Loucy (cell line): ENCODE measurements around the gene MED8.

Experiments
- EZH2phosphoT487 ChIP-seq: fragments of 200-600 bp; IDR thresholded peaks from 2 replicates; pipeline ENCODE4 v1.6.1; 2018; ENCODE audit warnings: antibody characterized with exemption, mild to moderate bottlenecking, moderate library complexity, borderline replicate concordance
- TF ChIP-seq, protein P1 (sequence below): fragments of 200-600 bp; sonication (generic); conservative IDR thresholded peaks from 2 replicates; pipeline ENCODE4 v1.5.1; 2014; ENCODE audit warnings: mild to moderate bottlenecking, antibody characterized with exemption, low read length

DNA sequence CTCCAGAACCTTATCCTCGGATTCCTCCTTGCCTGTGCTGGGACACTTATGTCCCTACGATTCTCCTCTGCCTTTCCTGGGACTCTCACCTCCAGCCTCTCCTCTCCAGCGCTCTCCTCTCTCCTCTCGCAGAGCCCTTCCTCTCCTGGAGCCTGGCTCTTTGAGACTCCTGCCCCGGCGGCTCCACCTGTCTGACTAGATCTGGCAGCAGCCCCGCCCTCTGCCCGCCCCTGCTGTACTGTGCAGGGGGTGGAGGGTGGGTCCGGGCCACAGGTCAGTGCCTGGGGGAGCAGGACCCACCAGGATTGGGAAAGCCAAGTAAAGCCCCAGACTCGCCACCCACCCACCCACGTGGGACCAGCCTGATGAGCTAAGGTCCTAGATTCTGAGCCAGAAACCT lies 23.4 kb downstream of the MED8 start:
- TF ChIP-seq, protein P1, sequence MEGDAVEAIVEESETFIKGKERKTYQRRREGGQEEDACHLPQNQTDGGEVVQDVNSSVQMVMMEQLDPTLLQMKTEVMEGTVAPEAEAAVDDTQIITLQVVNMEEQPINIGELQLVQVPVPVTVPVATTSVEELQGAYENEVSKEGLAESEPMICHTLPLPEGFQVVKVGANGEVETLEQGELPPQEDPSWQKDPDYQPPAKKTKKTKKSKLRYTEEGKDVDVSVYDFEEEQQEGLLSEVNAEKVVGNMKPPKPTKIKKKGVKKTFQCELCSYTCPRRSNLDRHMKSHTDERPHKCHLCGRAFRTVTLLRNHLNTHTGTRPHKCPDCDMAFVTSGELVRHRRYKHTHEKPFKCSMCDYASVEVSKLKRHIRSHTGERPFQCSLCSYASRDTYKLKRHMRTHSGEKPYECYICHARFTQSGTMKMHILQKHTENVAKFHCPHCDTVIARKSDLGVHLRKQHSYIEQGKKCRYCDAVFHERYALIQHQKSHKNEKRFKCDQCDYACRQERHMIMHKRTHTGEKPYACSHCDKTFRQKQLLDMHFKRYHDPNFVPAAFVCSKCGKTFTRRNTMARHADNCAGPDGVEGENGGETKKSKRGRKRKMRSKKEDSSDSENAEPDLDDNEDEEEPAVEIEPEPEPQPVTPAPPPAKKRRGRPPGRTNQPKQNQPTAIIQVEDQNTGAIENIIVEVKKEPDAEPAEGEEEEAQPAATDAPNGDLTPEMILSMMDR: no peak
- TF ChIP-seq EZH2phosphoT487: no peak
